ENCODE results near the gene D2HGDH. TPM values are rescaled to one million over a fixed set of nuclear protein-coding genes. Genes with fewer than 3 reads are reported as not detected.
A peak's percentile ranks its signal among the peaks of the same experiment; 100 is the strongest.

The D2HGDH gene
- total RNA-seq, 4 donors from 2014 or later: 15.9 to 39.6 (median 20.3) TPM

DNA sequence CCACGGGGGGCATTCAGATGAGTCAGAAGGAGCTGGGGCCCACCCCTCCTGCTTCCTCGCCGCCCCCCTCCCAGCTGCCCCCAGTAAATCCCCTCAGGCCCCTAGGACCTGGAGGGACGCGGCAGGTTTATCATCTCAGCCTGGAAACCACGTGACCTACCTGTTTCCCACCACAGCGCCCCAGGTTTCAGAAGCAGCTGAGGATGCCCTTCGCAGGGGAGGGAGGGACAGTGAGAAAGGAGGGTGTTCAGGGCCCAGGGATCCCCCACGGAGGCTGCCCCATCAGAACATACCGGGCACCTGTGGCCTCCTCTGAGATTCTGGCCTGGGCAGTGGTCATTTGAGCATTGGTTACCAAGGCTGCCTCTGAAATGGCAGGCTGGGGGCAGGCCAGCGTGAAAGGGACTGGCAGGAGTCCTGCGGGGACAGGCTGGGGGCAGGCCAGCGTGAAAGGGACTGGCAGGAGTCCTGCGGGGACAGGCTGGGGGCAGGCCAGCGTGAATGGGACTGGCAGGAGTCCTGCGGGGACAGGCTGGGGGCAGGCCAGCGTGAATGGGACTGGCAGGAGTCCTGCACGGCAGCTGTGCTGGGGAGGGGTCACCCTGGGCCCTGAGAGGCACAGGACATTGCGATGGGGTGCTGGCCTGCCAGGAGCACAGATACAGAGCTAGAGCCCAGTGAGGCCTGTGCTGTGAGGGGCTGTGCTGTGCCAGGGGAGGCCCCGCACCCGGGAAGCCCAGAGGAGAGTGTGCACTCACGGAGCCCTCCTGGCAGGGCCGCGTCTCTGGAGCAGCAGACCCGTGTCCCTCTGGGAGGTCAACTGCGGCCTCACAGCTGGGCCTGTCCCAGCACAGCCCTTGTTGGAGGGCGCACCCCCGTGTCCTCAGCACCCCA lies 76.1 kb downstream of the D2HGDH start:
- Histone ChIP-seq H3K4me3 (peak overlapping the region in 2 of 4 donors; percentile 25 to 36), H3K9me3 (no peaks in the 10 kb centered on the region), H3K4me1 (peaks cover 0 to 19% of the 10 kb centered on the region in 2 donors), H3K27me3 (no peaks in the 10 kb centered on the region), H3K27ac (peak overlapping the region; percentile 60 to 78 (median 76)), H3K36me3 (no peaks in the 10 kb centered on the region)
- ATAC-seq (peak in 1 of 2 donors; percentile 45), DNase-seq (peak in 1 of 2 donors; percentile 79)
- intact Hi-C loops (cut with DNase I; ENCODE audit: low total_unique reads) (no loop called here), in situ Hi-C loops (cut with MboI; ENCODE audit: low sequenced_read_pairs in 4 of 4) (no loop called here)
- TF ChIP-seq CTCF (IDR thresholded peaks at IDR 0.05 in 4 of 5, conservative IDR thresholded peaks at IDR 0.05 in 1 of 5): no peak
- TF ChIP-seq POLR2A (IDR thresholded peaks at IDR 0.05): no peak

DNA sequence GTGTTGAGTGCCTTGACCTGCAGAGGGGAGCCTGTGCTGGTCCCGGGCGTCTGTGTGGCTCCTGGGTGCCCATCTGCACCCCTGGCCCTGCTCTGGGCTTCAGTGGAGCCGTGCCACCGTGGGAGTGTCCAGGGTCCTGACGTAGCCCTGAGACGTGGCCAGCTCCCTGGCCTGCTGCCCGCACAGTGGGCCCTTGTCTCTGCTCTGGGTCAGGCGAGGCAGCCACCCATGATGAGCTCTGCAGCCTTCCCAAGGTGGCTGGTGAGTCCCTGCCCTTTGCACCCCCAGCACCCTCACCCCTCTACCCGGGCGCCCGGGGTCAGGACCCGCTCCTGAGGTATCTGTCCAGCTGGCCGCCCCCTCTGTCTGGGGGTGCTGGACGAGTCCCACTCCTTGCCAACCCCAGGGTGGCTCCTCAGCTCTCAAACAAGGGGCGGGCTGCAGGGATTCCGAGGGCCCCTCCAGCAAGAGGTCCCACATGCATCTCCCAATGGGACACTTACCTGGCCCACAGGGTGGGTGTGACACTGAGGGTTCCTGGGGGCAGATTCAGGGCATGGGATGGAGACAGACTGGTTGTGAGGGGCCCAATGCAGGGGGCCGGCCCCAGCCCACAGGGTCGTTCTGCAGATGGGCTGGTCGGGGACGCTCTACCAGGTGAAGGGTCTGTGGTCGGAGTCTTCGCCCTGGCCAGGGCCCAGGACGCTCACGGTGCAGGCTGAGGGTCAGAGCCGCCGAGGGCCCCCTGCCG lies 76.9 kb downstream of the D2HGDH start:
- ATAC-seq: peak in 1 of 2 donors; percentile 23
- in situ Hi-C loops (cut with MboI; ENCODE audit: low sequenced_read_pairs in 4 of 4): no loop called here

GRCh38 chr2:241811952-241812729 lies 77.7 kb downstream of the D2HGDH start:
- DNase-seq (peak in 1 of 2 donors; percentile 15), ATAC-seq (no peak)
- Histone ChIP-seq H3K27me3 (no peaks in the 10 kb centered on the region), H3K9me3 (no peaks in the 10 kb centered on the region), H3K36me3 (no peaks in the 10 kb centered on the region), H3K4me3 (no peak overlapping the region), H3K4me1 (peaks cover 0 to 19% of the 10 kb centered on the region in 2 donors), H3K27ac (no peak overlapping the region)
- in situ Hi-C loops (cut with MboI; ENCODE audit: low sequenced_read_pairs in 4 of 4) (no loop called here), intact Hi-C loops (cut with DNase I; ENCODE audit: low total_unique reads) (no loop called here)
- TF ChIP-seq CTCF (IDR thresholded peaks at IDR 0.05 in 4 of 5, conservative IDR thresholded peaks at IDR 0.05 in 1 of 5): no peak
- no peak for TF ChIP-seq POLR2A (IDR thresholded peaks at IDR 0.05)

More for the DNA sequence above, 76.9 kb downstream of the D2HGDH start:
- H3K27ac ChIP-seq: peak overlapping the region; percentile 60 to 78 (median 76)
- intact Hi-C loops (cut with DNase I; ENCODE audit: low total_unique reads): no loop called here
- H3K4me1 ChIP-seq: peaks cover 0 to 19% of the 10 kb centered on the region in 2 donors
- TF ChIP-seq CTCF (IDR thresholded peaks at IDR 0.05 in 4 of 5, conservative IDR thresholded peaks at IDR 0.05 in 1 of 5) (no peak), POLR2A (IDR thresholded peaks at IDR 0.05) (no peak)
- H3K9me3 ChIP-seq: no peaks in the 10 kb centered on the region
- H3K27me3 ChIP-seq: no peaks in the 10 kb centered on the region
- H3K36me3 ChIP-seq: no peaks in the 10 kb centered on the region
- peak overlapping the region in 1 of 4 donors; percentile 36 for H3K4me3 ChIP-seq
- peak in 1 of 2 donors; percentile 63 for DNase-seq
